Transverse colon (tissue), 3 donors: ENCODE measurements around the gene AKAP6.

Experiments
- POLR2A ChIP-seq: fragments of 450-650 bp; IDR thresholded peaks from one replicate; pipeline ENCODE4 v1.6.1; 2016; ENCODE audit warnings: antibody characterized with exemption, mild to moderate bottlenecking, moderate library complexity
- TF ChIP-seq, protein P1 (sequence below), 5 experiments: fragments of 200-600 bp in 3 of 5; fragments of 450-650 bp in 2 of 5; sonication (generic) in 3 of 5; IDR thresholded peaks; 1 replicate in 2 of 5; 2 replicates in 3 of 5; pipeline ENCODE4 v1.5.1; 2016 to 2017; ENCODE audit warnings: antibody characterized with exemption in 5 of 5, inconsistent platforms in 3 of 5, mild to moderate bottlenecking in 2 of 5, moderate library complexity in 1 of 5

DNA sequence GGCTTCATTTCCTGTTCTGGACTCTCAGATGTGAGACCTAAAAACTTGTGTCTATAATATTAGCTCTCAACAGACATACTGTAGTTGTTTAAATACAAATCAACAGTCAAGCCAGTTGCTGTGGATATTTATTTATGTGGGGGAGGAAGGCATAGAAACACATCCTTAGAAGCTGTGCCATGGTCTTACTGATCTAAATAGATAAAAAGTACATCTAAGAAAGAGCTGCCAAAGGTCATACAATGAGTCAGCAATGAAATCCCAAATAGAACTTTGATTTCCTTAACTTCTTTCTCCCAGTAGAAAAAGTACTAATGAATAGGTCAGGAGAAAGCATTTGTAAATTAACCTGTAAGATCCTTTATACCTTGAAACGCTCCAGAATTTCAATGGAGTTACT, 185.1 kb downstream of the AKAP6 start:
- no peak for TF ChIP-seq POLR2A
- TF ChIP-seq, protein P1, sequence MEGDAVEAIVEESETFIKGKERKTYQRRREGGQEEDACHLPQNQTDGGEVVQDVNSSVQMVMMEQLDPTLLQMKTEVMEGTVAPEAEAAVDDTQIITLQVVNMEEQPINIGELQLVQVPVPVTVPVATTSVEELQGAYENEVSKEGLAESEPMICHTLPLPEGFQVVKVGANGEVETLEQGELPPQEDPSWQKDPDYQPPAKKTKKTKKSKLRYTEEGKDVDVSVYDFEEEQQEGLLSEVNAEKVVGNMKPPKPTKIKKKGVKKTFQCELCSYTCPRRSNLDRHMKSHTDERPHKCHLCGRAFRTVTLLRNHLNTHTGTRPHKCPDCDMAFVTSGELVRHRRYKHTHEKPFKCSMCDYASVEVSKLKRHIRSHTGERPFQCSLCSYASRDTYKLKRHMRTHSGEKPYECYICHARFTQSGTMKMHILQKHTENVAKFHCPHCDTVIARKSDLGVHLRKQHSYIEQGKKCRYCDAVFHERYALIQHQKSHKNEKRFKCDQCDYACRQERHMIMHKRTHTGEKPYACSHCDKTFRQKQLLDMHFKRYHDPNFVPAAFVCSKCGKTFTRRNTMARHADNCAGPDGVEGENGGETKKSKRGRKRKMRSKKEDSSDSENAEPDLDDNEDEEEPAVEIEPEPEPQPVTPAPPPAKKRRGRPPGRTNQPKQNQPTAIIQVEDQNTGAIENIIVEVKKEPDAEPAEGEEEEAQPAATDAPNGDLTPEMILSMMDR (IDR thresholded peaks at IDR 0.05): no peak
